GM06990 (cell line): ENCODE data around the gene CACNA2D3.
A peak's percentile ranks its signal among the peaks of the same experiment; 100 is the strongest.

Experiments
- DNase-seq: peaks from one replicate; pipeline ENCODE4 v3.0.0-alpha.2; 2011; ENCODE audit not compliant: insufficient read length; ENCODE audit errors: extremely low read depth
- H3K27me3 ChIP-seq: replicated peaks from 2 replicates; pipeline ENCODE4 v1.6.0; 2011; ENCODE audit warnings: low read length; ENCODE audit not compliant: control insufficient read depth, insufficient read depth
- H3K36me3 ChIP-seq: 2 replicates; pipeline ENCODE4 v1.5.1; 2011; ENCODE audit warnings: low read length; ENCODE audit not compliant: control insufficient read depth, insufficient read depth
- H3K4me3 ChIP-seq: replicated peaks from 2 replicates; pipeline ENCODE4 v1.5.1; 2011; ENCODE audit warnings: low read depth, mild to moderate bottlenecking, control low read depth, low read length
- TF ChIP-seq, protein P1 (sequence below): IDR thresholded peaks from 2 replicates; pipeline ENCODE4 v1.5.1; 2011; ENCODE audit warnings: low read length, control low read depth, mild to moderate bottlenecking, inconsistent platforms; ENCODE audit not compliant: insufficient read depth, poor library complexity, severe bottlenecking

The CACNA2D3 gene

DNA sequence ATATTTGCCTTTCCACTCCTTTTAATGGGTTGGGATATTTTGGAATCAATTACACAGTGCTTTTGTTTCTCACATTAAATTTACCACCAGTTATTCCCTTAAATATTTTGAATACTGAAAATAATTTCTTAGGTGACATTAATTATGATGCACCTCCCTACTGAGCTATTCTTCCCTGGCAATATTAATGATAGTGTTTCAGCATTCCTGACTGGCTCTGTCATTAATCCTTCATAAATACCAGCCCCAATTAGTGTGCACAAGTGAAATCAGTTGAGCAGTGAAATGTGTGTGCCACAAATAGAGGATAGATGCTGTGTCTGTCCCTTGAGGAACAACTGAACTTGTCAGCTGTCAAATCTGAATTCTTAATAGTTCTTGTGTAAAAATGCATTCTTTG lies 304.0 kb downstream of the CACNA2D3 start:
- TF ChIP-seq, protein P1, sequence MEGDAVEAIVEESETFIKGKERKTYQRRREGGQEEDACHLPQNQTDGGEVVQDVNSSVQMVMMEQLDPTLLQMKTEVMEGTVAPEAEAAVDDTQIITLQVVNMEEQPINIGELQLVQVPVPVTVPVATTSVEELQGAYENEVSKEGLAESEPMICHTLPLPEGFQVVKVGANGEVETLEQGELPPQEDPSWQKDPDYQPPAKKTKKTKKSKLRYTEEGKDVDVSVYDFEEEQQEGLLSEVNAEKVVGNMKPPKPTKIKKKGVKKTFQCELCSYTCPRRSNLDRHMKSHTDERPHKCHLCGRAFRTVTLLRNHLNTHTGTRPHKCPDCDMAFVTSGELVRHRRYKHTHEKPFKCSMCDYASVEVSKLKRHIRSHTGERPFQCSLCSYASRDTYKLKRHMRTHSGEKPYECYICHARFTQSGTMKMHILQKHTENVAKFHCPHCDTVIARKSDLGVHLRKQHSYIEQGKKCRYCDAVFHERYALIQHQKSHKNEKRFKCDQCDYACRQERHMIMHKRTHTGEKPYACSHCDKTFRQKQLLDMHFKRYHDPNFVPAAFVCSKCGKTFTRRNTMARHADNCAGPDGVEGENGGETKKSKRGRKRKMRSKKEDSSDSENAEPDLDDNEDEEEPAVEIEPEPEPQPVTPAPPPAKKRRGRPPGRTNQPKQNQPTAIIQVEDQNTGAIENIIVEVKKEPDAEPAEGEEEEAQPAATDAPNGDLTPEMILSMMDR = no peak
- Histone ChIP-seq H3K4me3 (no peak overlapping the region), H3K27me3 (no peaks in the 10 kb centered on the region; the same call in none of the 2 replicates), H3K36me3 (no peaks in the 10 kb centered on the region)
- no peak for DNase-seq

- Histone ChIP-seq H3K4me3 (no peak overlapping the region), H3K27me3 (no peaks in the 10 kb centered on the region; the same call in none of the 2 replicates), H3K36me3 (no peaks in the 10 kb centered on the region)
- TF ChIP-seq, protein P1 = no peak
- DNase-seq = no peak
These were observed 305.1 kb downstream of the CACNA2D3 start for GRCh38 chr3:54427501-54427900.

DNA sequence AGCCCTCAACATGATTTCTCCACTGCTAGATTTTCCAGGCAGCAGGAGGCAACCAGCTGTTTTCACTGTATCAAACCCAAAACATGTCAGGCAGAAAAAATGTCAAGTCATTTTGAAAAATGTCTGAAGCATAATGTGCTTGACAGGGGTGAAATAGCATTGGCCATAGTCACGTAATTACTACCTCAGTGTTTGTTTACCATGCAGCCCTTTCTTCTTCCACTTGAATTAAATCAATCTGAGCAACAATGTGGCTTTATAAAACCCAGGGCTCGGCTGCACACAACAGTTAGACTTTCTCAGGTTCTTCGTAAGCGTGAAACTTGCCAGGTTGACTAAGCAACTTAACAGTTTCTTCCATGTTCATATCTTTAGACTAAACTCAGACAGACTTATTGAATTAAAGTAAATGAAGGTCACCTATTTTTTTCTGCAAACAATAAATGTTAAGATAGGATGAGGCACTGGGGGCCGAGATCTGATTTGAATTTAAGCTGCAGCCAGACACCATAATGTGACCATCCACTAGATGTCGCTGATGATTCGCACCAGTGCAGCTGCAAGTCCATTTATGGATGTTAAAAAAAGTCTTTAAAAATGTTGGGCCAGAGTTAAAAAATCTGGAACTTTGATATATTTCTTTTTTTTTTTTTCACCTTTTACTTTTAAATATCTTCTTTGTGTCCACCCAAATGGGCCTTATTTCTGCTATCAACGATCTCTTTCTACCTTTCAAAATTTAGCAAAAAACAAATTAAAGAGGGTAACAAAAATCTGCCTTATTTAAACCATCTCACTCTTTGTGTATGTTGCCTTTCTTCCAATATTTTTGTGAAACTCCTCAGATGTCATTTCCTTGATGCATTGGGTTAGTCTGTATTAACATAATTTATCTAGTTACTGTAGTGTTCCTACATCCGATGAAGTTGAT lies 305.9 kb downstream of the CACNA2D3 start:
- H3K36me3 ChIP-seq = no peaks in the 10 kb centered on the region

GRCh38 chr3:54432975-54433374 lies 310.6 kb downstream of the CACNA2D3 start:
- no peak for DNase-seq
- H3K36me3 ChIP-seq = no peaks in the 10 kb centered on the region
- no peaks in the 10 kb centered on the region for H3K27me3 ChIP-seq
- TF ChIP-seq, protein P1 = no peak
- H3K4me3 ChIP-seq = no peak overlapping the region

More for the DNA sequence above, 305.9 kb downstream of the CACNA2D3 start:
- TF ChIP-seq, protein P1 = peak; percentile 84
- no peaks in the 10 kb centered on the region; the same call in 1 of the 2 replicates for H3K27me3 ChIP-seq
- no peak overlapping the region for H3K4me3 ChIP-seq
- peak; percentile 6 for DNase-seq

DNA sequence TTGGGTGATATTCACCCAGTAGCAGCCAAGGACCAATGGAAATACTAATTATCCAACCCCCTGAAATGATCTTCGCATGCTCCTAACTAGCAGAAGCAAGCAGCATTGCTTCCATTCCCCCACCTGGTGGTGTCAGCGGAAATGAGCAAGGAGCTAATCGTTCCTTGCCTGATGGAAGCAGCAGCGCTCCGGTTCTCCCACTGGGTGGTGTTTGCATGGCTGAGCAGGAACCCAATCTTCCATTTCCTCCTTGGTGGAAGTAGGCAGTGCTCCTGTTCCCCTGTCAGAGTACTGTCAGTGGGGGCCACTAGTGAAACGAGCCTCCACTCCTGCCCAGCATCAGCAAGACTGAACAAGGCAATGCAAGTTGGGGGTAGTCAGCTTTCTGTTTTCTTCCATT lies 311.5 kb downstream of the CACNA2D3 start:
- no peaks in the 10 kb centered on the region for H3K36me3 ChIP-seq
- DNase-seq = no peak
- no peaks in the 10 kb centered on the region for H3K27me3 ChIP-seq
- H3K4me3 ChIP-seq = no peak overlapping the region
- TF ChIP-seq, protein P1 = no peak
